ENCODE measurements around the gene PHF23. TPM values are rescaled to one million over a fixed set of nuclear protein-coding genes. Genes with fewer than 3 reads are reported as not detected.

The PHF23 gene
- total and polyA plus RNA-seq, 10 donors = 27.4 to 50.4 (median 37.7) TPM

GRCh38 chr17:7249830-7250229, 10.6 kb upstream of the PHF23 start:
- Histone ChIP-seq H3K4me3 (peak overlapping the region; percentile 89 to 99 (median 94)), H3K9me3 (no peaks in the 10 kb centered on the region), H3K4me1 (peaks cover 30 to 67% (median 46%) of the 10 kb centered on the region in 6 donors), H3K36me3 (peaks cover 0 to 48% (median 33%) of the 10 kb centered on the region in 6 donors), H3K27ac (peak overlapping the region in 7 of 8 donors; percentile 97 to 100 (median 99)), H3K27me3 (replicated peaks in 1 of 7) (no peaks in the 10 kb centered on the region)
- no peak for DNase-seq
- WGBS, 5 donors = 54 to 71% (median 56%) methylated on average over 7 of the region's 7 CpGs
- TF ChIP-seq POLR2A (IDR thresholded peaks at IDR 0.05) (no peak), POLR2AphosphoS5 (IDR thresholded peaks at IDR 0.05) (no peak)
- TF ChIP-seq, protein P1, sequence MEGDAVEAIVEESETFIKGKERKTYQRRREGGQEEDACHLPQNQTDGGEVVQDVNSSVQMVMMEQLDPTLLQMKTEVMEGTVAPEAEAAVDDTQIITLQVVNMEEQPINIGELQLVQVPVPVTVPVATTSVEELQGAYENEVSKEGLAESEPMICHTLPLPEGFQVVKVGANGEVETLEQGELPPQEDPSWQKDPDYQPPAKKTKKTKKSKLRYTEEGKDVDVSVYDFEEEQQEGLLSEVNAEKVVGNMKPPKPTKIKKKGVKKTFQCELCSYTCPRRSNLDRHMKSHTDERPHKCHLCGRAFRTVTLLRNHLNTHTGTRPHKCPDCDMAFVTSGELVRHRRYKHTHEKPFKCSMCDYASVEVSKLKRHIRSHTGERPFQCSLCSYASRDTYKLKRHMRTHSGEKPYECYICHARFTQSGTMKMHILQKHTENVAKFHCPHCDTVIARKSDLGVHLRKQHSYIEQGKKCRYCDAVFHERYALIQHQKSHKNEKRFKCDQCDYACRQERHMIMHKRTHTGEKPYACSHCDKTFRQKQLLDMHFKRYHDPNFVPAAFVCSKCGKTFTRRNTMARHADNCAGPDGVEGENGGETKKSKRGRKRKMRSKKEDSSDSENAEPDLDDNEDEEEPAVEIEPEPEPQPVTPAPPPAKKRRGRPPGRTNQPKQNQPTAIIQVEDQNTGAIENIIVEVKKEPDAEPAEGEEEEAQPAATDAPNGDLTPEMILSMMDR (IDR thresholded peaks at IDR 0.05 in 8 of 11, conservative IDR thresholded peaks at IDR 0.05 in 3 of 11) = no peak
- intact Hi-C loops (cut with DNase I; ENCODE audit: low total_unique reads) = no loop called here

DNA sequence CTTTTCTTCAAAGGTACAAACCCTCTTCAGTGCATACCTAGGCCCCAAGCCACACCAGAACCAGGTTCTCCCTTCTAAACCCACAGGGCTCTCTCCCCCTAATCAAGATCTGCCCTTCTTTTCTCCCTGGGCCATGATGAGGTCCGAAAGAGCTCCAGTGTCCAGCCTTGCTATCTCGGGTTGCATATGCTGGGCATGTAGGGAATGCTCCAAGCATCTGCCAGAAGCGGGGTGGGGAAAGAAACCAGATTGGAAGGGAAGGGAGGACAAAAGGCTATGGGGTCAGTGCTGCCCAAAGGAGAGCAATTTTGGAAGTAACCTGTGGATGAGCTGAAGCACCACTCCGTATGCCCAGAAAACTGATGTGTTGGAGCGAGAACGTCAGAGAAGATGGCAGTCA, 10.0 kb upstream of the PHF23 start:
- intact Hi-C loops (cut with DNase I; ENCODE audit: low total_unique reads) = no loop called here
- H3K4me3 ChIP-seq = peak overlapping the region in 2 of 8 donors; percentile 97 to 99
- peak overlapping the region in 4 of 8 donors; percentile 97 to 100 (median 99) for H3K27ac ChIP-seq
- peaks cover 0 to 48% (median 33%) of the 10 kb centered on the region in 6 donors for H3K36me3 ChIP-seq
- H3K9me3 ChIP-seq = no peaks in the 10 kb centered on the region
- no peaks in the 10 kb centered on the region for H3K27me3 ChIP-seq (replicated peaks in 1 of 7)
- 87 to 94% (median 89%) methylated on average over 6 of the region's 6 CpGs for WGBS, 5 donors
- no peak for DNase-seq
- peaks cover 30 to 68% (median 48%) of the 10 kb centered on the region in 6 donors for H3K4me1 ChIP-seq
- TF ChIP-seq, protein P1 (IDR thresholded peaks at IDR 0.05 in 8 of 11, conservative IDR thresholded peaks at IDR 0.05 in 3 of 11) = no peak
- TF ChIP-seq POLR2A (IDR thresholded peaks at IDR 0.05) = no peak
- TF ChIP-seq POLR2AphosphoS5 (IDR thresholded peaks at IDR 0.05) = no peak

DNA sequence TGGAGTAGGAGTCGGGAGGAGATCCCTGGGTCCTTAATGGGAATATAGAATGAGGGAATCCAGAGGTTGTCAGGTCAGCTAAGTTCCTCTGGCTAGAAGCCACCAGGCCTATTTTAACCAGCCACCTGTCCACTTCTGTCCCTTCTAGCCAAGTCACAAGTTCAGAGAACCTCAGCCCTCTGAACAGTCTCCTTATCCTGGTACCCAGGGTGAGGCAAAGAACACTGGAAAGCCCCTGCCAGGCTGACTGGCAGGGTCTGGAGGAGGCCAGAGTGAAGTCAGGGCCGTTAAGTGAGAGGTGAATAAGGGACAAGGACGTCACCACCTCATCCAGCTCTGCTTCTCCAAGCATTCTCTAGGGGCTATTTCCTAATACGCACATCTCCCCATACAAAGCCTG, 9.5 kb upstream of the PHF23 start:
- 70 to 86% (median 76%) methylated on average over 4 of the region's 4 CpGs for WGBS, 5 donors
- Histone ChIP-seq H3K36me3 (peaks cover 0 to 49% (median 35%) of the 10 kb centered on the region in 6 donors), H3K27me3 (replicated peaks in 1 of 7) (no peaks in the 10 kb centered on the region), H3K4me1 (peaks cover 30 to 70% (median 49%) of the 10 kb centered on the region in 6 donors), H3K4me3 (peak overlapping the region in 1 of 8 donors; percentile 97), H3K9me3 (no peaks in the 10 kb centered on the region), H3K27ac (peak overlapping the region in 2 of 8 donors; percentile 97 to 100)
- TF ChIP-seq, protein P1 (IDR thresholded peaks at IDR 0.05 in 8 of 11, conservative IDR thresholded peaks at IDR 0.05 in 3 of 11) = no peak
- TF ChIP-seq POLR2A (IDR thresholded peaks at IDR 0.05) (no peak), POLR2AphosphoS5 (IDR thresholded peaks at IDR 0.05) (no peak)
- DNase-seq = no peak
- intact Hi-C loops (cut with DNase I; ENCODE audit: low total_unique reads) = no loop called here

- no peak overlapping the region for H3K4me3 ChIP-seq
- WGBS, 5 donors = 91 to 95% (median 94%) methylated on average over 5 of the region's 5 CpGs
- TF ChIP-seq POLR2AphosphoS5 (IDR thresholded peaks at IDR 0.05) (no peak), POLR2A (IDR thresholded peaks at IDR 0.05) (no peak)
- TF ChIP-seq, protein P1 (IDR thresholded peaks at IDR 0.05 in 8 of 11, conservative IDR thresholded peaks at IDR 0.05 in 3 of 11) = no peak
- peaks cover 0 to 54% (median 36%) of the 10 kb centered on the region in 6 donors for H3K36me3 ChIP-seq
- no peak overlapping the region for H3K27ac ChIP-seq
- H3K9me3 ChIP-seq = no peaks in the 10 kb centered on the region
- H3K27me3 ChIP-seq (replicated peaks in 1 of 7) = no peaks in the 10 kb centered on the region
- DNase-seq = no peak
- peaks cover 27 to 66% (median 48%) of the 10 kb centered on the region in 6 donors for H3K4me1 ChIP-seq
- intact Hi-C loops (cut with DNase I; ENCODE audit: low total_unique reads) = no loop called here
Observed at GRCh38 chr17:7246779-7247178, 7.5 kb upstream of the PHF23 start.
